Activated CD8-positive, alpha-beta memory T cell treated with anti-CD3 and anti-CD28 coated beads for 4 hours (primary cell): Measurements from ENCODE around the gene DICER1.
"Not testable (repeated sequence)": the region's sequence is repeated elsewhere in the genome, so short reads cannot be mapped to it uniquely, and the experiment has no call there.

Source experiments
- DNase-seq, 2 donors: peaks; one replicate each; pipeline ENCODE4 v3.0.0-alpha.2; 2020; ENCODE audit warnings: low read depth in 2 of 2

DICER1 gene

DNA sequence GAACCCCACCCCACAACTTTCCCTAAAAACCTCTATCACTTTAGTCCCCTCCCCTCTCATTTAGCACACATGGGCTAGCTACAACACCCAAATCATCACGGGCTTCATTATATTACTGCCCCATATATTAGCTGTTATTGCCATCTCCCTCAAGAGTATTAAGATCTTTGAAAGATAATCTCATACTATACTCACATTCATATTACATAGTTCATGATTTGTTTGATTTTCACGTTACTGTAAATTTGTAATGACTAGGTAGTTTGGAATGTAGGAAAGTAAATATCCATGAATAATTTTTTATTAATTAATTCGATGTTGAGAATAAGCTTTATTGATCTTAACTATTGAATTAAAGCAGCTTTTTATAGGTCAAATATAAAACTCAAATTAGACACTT is 7.9 kb downstream of the DICER1 start:
- no peak for DNase-seq

DNA sequence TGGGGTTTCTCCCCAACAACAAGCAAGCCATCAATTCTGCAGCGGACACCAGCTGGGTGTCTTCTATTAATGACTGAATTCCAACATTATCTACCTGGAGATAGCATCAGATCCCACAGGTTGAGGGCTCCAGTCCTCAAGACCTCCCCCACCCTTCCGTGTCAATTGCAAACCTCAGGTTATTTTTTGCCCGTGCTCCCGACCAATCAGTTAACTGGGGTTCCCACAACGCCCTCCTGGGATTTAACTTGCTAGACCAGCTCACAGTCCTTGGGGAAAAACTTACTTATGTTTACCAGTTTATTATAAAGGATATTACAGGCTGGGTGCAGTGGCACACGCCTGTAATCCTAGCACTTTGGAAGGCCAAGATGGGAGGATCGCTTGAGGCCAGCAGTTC is 9.7 kb downstream of the DICER1 start:
- DNase-seq, result no peak

DNA sequence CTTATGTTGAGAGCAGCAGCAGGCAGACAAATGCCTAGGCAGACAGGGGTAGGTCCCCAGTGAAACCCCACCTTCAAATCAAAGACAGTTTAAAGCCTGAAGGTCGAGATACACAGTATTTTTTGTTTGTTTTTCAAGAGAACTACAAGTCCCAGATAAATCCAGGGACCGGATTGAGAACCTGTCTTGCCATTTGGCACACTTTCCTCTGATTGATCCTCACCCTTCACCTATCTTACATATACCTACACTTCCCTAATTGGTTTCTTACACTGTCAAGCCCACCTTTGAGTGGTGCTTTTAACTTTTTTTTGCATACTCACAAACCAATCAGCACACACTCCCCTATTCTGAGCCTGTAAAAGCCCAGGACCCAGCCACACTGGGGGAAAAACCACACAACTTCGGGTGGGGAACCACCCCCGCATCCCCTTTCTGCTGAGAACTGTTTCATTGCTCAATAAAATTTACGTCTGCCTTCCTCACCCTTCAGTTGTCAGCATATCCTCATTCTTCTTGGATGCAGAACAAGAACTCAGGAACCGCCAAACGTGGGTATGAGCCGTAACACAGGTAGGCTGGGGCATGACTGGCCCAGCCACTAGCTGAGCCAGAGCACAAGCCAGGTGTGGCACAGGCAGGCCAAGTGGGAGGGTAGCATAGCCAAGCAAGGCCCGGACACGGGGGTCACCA is 11.1 kb downstream of the DICER1 start:
- DNase-seq, result no peak

DNA sequence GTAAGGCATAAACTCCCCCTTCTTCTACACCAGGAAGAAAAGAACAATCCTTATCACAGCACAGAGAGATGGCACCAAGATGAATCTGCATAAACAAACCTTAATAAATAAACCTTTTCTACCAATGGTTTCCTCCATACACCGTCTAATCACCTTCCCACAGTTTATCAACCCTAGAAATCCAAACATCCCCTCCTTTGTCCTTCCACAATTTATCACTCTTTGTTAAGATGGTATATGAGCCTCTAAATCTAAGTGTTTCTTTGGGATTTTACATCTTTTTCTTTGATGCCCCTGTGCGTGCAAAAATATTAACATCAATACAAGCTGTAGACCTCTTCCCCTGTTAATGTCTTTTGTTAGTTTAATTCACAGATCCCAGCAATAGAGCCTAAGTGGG is 12.5 kb downstream of the DICER1 start:
- DNase-seq, result no peak

DNA sequence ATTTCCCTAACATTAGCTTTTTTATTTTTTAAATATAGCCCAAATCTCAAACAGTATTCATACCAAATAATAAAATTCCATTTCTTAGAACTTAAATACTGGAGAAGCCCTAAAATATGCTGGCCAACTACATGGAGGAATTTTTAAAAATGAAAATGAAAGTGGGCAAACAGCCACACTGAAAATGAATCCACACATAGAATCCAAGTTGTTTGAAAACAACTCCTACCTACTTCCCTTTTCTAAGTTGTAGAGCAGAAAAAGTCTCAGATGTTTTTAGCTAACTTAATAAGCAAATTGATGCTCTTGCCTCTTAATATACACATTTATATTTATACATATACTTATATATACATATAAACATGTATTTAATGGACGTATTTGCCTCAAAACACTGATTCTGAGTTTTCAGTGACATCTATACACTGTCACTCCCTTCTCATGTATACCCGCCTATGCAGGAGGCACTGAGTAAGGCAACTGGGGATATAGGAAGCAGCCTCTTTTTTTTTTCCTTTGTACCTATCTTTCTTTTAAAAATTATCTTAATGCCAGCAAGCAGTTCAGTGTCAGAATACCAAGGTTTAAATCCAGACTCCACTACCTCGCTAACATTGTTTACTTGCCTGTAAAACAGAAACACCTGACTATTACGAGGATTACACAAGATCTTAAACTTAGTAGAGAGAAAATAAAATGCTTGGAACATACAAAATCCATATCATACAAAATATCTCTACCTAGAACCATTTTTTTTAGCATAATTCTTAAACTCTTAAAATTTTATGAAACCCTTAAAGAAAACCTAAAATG is 13.3 kb downstream of the DICER1 start:
- no peak for DNase-seq

GRCh38 chr14:95142208-95142607 is 15.1 kb downstream of the DICER1 start:
- DNase-seq, result no peak

DNA sequence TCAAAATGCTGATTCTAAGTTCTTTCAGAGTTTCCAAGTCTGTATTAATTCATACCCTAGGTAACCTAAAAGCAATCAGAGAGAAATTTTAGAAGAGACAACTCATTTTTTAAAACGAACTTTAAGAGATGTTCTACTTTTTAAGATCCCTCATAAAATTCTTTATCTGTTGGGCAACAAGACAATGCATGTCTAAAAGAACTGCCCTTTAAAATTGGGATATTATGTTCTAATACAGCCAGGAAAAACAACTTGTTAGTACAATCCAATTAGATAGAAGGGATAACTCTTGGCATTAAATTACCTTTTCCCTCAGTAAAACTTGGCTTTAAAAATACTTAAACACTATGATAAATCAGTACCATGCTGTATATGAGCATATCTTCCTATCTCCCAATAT is 15.6 kb downstream of the DICER1 start:
- no peak for DNase-seq

- no peak for DNase-seq
Observed at GRCh38 chr14:95140060-95140858, 17.1 kb downstream of the DICER1 start.

- DNase-seq, result no peak
Observed at GRCh38 chr14:95138876-95139275, 18.5 kb downstream of the DICER1 start.

GRCh38 chr14:95138455-95138854 is 18.9 kb downstream of the DICER1 start:
- not testable (repeated sequence) for DNase-seq

- no peak for DNase-seq
Observed at GRCh38 chr14:95137804-95138167, 19.5 kb downstream of the DICER1 start.

DNA sequence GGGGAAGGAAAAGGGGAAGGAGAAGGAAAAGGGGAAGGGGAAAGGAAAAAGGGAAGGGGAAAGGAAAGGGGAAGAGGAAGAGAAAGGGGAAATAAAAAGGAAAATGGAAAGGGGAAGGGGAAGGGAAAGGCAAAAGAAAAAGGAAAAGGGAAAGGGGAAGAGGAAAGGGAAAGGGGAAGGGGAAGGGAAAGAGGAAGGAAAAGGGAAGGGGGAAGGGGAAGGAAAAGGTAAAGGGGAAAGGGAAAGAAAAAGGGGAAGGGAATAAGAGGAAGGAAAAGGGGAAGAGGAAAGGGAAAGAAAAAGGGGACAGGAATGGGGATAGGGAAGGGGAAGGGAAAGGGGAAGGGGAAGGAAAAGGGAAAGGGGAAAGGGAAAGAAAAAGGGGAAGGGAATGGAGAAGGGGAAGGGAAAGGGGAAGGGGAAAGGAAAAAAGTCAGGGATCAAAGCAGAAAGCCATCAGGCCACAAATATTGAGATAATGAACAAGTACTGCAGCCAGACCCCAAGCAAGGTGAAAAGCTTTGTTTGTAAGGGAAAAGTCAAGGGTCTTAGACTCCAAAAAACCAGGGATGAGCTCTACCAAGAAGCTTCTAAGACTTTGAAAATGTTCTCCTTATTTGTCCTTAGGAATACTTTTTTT is 20.0 kb downstream of the DICER1 start:
- no peak for DNase-seq

DNA sequence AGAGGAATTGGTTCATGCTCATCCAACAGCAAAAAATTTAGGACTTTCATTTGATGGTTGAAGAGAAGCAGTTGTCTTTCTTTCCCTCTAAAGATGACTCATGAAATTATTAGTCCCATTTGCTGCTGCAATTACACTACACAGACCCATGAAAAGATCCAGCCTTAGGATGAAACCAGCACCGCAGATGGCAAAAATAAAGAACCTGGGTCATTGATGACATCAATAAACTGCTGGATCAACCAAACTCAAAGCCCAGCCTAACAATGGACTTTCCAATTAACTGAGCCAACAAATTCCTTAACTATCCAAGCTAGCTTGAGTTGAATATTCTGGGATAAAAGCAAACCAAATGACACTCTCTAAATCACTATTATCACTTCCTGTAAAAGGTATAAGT is 20.7 kb downstream of the DICER1 start:
- DNase-seq, result no peak

DNA sequence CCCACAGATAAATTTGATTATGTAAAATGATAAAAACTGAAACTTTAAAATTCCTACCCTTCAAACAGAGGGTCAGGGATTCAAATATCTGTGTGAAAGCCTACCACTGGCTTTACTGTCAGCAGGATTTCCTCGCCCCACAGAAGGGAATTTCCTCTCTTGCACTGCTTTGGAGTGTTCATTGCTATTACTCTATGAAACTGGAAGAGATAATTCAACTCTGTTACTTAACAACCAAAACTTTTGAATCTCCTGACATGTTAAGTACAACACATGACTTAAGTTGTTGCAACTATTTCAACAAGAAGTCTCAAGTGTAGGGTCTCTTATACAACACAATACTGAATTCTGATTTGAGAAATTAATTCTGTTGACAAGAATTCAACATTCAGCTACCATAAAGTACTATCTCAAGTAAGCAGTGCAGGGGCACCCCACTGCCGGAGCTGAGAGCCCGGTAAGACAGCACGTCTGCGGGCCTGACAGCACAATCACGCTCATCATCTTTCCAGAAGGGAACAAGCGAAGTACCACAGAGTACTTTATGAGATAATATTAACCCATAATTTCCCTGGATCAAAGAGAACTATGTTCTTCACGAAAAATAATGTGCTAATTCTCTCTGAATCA is 22.9 kb downstream of the DICER1 start:
- no peak for DNase-seq

DNA sequence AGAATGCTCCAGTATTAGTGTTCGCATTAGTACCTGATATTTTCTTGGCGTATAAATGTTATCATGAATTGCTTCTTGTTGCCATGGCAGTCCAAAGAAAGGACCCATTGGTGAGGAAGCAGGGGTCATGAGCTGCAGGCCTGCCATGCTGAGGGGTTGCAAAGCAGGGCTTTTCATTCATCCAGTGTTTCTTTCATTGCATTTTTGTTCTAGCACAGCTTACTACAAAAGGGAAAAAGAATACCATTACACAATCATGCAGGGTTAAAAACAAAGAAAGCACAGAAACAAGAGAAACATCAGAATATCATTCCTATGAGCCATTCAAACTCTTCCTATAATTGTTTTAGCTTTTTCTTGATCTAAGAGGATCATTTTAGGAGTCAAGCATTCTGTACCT is 24.0 kb downstream of the DICER1 start:
- no peak for DNase-seq

GRCh38 chr14:95132760-95133159 is 24.6 kb downstream of the DICER1 start:
- DNase-seq, result no peak

DNA sequence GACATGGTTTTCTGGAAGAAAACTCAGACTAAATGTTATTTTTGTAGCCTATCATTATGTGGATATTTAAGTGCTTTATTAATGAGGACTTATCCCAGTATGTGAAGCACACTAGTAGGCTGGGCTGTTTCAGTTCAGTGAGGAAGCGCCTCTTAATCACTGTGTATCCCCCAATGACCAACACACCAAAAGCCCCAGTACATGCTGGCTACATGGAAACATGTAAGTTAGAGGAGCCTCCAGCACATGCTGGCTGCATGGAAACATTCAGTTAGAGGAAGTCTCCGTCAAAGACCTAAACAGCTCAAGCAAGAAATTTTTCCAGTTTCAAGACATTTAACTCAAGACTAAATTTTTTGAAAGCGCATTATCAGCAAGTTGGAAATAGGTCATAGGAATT is 26.8 kb downstream of the DICER1 start:
- no peak for DNase-seq

- no peak for DNase-seq
Observed at GRCh38 chr14:95128140-95128539, 29.2 kb downstream of the DICER1 start.

- no peak for DNase-seq
Observed at GRCh38 chr14:95127531-95127911, 29.8 kb downstream of the DICER1 start.

DNA sequence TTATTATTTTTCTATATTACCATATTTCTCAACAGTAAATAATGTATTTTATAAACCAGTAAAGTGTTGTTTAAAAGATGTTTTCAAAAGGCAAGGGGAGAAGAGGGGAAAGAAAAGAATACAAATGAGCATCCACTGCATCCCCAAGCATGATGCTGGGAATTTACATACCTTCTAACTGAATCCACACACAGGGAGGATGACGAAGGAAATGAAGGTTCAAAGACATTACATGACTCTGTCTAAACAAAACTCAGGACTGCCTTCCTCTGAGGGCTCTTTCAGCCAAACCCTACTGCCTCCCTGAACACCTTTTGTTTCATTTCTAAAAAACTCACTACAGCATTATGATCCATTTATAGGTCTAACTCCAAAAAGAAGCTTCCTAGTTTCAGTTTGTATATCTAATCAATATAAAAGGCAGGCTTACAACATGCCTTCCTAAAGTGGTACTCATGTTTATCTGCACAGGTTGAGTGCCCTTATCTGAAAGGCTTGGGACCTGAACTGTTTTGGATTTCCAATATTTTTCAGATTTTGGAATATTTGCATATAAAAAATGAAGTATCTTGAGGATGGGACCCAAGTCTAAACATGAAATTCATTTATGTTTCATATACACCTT is 30.3 kb downstream of the DICER1 start:
- no peak for DNase-seq

GRCh38 chr14:95125915-95126314 is 31.4 kb downstream of the DICER1 start:
- DNase-seq, result no peak
